AG20443 (cell line): Measurements from ENCODE around the gene RNF141.

Experiments
- DNase-seq: peaks from one replicate; pipeline ENCODE4 v3.0.0; 2012; ENCODE audit warnings: low spot score, mixed read lengths

Gene RNF141

GRCh38 chr11:10522921-10523320, 18.1 kb downstream of the RNF141 start:
- no peak for DNase-seq

- no peak for DNase-seq
Observed at GRCh38 chr11:10522276-10522675, 18.7 kb downstream of the RNF141 start.

GRCh38 chr11:10520562-10520961, 20.4 kb downstream of the RNF141 start:
- DNase-seq = no peak

- no peak for DNase-seq
Observed at GRCh38 chr11:10519630-10520029, 21.4 kb downstream of the RNF141 start.

- DNase-seq = no peak
Observed at GRCh38 chr11:10518891-10519290, 22.1 kb downstream of the RNF141 start.

- DNase-seq = no peak
Observed at GRCh38 chr11:10518123-10518522, 22.9 kb downstream of the RNF141 start.

- DNase-seq = no peak
Observed at GRCh38 chr11:10515418-10515817, 25.6 kb downstream of the RNF141 start.

- DNase-seq = peak; percentile 42
Observed at GRCh38 chr11:10514709-10515108, 26.3 kb downstream of the RNF141 start.

- no peak for DNase-seq
Observed at GRCh38 chr11:10514202-10514601, 26.8 kb downstream of the RNF141 start.

- DNase-seq = no peak
Observed at GRCh38 chr11:10511181-10511621, 29.8 kb downstream of the RNF141 start.

GRCh38 chr11:10506008-10506370, 35.0 kb downstream of the RNF141 start:
- DNase-seq = no peak

GRCh38 chr11:10505278-10506007, 35.5 kb downstream of the RNF141 start:
- DNase-seq = no peak

- no peak for DNase-seq
Observed at GRCh38 chr11:10504490-10504889, 36.5 kb downstream of the RNF141 start.

GRCh38 chr11:10503777-10504480, 37.1 kb downstream of the RNF141 start:
- DNase-seq = no peak

GRCh38 chr11:10503221-10503620, 37.8 kb downstream of the RNF141 start:
- no peak for DNase-seq

- DNase-seq = no peak
Observed at GRCh38 chr11:10502770-10503169, 38.2 kb downstream of the RNF141 start.

- DNase-seq = no peak
Observed at GRCh38 chr11:10502065-10502680, 38.8 kb downstream of the RNF141 start.

- peak; percentile 5 for DNase-seq
Observed at GRCh38 chr11:10500757-10501684, 40.0 kb downstream of the RNF141 start.

- DNase-seq = peak; percentile 5
Observed at GRCh38 chr11:10499874-10500601, 40.9 kb downstream of the RNF141 start.

- DNase-seq = no peak
Observed at GRCh38 chr11:10499452-10499851, 41.5 kb downstream of the RNF141 start.
